ENCODE results near the gene IL36B.

DNA sequence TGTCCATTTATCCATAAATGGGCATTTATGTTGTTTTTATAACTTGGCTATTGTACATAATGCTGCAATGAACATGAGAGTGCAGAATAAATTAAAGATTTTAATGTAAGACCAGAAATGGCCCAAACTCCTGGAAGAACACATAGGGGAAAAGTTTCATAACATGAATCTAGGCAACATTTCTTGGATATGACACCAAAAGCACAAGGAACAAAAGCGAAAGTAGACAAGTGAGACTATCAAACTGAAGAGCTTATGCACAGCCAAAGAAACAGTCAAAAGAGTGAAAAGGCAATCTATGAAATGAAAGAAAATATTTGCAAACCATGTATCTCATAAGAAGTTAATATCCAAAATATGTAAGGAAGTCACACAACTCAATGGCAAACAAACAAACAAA lies 41.6 kb downstream of the IL36B start:
- no peak for TF ChIP-seq EZH2 (IDR thresholded peaks at IDR 0.05; ENCODE audit: low read depth)
- TF ChIP-seq, protein P1, sequence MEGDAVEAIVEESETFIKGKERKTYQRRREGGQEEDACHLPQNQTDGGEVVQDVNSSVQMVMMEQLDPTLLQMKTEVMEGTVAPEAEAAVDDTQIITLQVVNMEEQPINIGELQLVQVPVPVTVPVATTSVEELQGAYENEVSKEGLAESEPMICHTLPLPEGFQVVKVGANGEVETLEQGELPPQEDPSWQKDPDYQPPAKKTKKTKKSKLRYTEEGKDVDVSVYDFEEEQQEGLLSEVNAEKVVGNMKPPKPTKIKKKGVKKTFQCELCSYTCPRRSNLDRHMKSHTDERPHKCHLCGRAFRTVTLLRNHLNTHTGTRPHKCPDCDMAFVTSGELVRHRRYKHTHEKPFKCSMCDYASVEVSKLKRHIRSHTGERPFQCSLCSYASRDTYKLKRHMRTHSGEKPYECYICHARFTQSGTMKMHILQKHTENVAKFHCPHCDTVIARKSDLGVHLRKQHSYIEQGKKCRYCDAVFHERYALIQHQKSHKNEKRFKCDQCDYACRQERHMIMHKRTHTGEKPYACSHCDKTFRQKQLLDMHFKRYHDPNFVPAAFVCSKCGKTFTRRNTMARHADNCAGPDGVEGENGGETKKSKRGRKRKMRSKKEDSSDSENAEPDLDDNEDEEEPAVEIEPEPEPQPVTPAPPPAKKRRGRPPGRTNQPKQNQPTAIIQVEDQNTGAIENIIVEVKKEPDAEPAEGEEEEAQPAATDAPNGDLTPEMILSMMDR (conservative IDR thresholded peaks at IDR 0.05), result no peak
